ENCODE measurements around the gene ZCCHC2.

Gene ZCCHC2

GRCh38 chr18:62512532-62512931 is 10.3 kb upstream of the ZCCHC2 start:
- no peak for FAIRE-seq

GRCh38 chr18:62512996-62513395 is 9.8 kb upstream of the ZCCHC2 start:
- no peak for FAIRE-seq

GRCh38 chr18:62514570-62514969 is 8.3 kb upstream of the ZCCHC2 start:
- no peak for FAIRE-seq

- no peak for FAIRE-seq
Measured at GRCh38 chr18:62516242-62516641, 6.6 kb upstream of the ZCCHC2 start.

GRCh38 chr18:62518460-62519375 is 4.1 kb upstream of the ZCCHC2 start:
- no peak for FAIRE-seq

GRCh38 chr18:62519684-62520083 is 3.1 kb upstream of the ZCCHC2 start:
- FAIRE-seq, result no peak

DNA sequence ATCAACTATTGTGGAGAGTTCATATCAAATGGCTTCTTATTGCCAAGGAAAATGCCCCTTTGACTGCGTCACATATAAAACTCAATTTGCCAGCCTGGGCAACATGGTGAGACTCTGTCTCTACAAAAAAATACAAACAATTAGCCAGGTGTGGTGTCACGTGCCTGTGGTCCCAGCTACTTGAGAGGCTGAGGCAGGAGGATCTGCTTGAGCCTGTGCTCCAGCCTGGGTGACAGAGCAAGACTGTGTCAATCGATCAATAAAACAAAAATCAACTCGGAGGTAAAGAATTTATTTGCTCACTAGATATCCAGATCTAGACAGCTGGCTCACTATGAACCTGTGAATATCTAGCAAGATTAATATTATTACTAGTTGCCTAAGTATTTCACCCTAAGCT is 1.7 kb upstream of the ZCCHC2 start:
- FAIRE-seq, result no peak

- peak; percentile 53 for FAIRE-seq
Measured at GRCh38 chr18:62521593-62521992, 1.2 kb upstream of the ZCCHC2 start.

DNA sequence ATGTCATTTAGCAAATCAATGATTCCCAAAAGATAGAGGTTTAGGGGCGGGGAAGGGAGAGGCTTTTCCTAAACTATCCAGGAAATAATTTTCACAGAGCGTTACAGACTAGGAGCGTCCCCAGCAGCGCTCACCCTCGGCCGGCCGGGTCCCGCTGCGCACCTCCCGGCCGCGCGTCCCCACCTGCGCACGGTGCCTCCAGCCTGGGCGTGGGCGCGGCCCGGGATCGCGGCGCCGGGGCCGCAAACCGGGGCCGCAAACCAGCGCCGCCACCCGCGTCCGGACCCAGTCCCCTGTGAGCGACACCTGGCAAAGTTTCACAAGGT is 684 bp upstream of the ZCCHC2 start:
- no peak for FAIRE-seq

DNA sequence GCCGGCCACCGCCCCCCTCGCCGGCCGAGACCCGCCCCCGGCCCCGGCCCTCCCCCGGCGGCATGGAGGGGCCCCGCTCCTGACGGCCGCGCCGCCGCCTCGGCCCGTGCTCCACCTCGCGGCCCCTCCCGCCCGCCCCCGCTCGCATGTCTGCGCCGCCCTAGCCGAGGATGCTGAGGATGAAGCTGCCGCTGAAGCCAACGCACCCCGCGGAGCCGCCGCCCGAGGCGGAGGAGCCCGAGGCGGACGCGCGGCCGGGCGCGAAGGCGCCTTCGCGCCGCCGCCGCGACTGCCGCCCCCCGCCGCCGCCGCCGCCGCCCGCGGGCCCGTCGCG is 397 bp downstream of the ZCCHC2 start:
- no peak for FAIRE-seq

GRCh38 chr18:62523631-62524439 is 1.0 kb downstream of the ZCCHC2 start:
- FAIRE-seq, result no peak

DNA sequence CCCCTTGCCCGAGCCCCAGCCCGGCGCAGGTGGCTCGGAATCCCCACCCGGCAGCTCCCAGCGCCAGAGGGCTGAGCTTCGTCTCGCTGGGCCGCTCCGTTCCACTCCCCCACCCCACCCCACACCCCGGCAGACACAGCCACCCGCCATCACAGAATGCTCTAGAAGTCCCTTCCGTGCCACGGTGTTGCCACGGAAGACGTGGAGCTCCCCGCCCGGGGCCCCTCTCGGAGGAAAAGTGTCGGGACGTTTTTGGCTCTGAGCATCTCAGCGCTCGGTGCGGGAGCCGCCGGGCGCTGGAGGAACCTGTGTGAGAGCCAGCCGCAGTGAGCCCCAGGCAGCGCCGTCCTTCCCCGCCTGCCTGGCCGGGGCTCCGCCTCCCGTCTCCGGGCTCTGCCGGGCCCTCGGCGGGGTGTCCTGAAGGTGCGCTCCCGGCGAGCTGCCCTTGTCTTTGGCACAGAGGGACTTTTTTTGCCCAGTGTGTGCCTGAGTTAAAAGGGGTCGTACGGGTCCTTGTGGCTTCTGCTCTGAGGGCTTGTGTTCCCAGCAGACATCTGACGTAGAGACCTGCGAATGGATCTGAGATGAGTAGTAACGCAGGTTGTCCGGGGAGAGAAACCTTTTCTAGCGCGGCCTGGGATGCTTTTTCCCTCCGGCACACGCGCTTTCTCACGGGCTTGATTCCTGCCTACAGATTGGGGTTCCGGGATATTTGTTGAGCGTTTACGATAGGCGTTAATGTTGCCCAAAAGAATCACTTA is 1.8 kb downstream of the ZCCHC2 start:
- no peak for FAIRE-seq

- no peak for FAIRE-seq
Measured at GRCh38 chr18:62525608-62526007, 2.8 kb downstream of the ZCCHC2 start.

- FAIRE-seq, result peak; percentile 82
Measured at GRCh38 chr18:62526098-62527025, 3.5 kb downstream of the ZCCHC2 start.

DNA sequence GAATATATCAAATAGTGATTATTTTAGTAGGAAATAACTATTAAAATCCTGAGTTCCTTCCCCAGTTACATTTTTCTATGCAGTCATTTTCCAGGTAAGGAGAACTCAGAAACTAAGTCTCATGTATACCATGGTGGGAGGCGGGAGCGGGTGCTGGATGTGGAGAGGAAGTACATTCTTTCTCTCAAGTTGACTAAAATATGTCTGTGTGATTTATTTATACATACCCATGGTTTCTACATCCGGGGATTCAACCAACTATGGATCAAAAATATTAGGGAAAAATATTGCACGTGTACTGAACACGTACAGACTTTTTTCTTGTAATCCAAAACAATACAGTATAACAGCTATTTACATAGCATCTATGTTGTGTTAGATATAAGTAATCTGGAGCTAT is 6.8 kb downstream of the ZCCHC2 start:
- no peak for FAIRE-seq

GRCh38 chr18:62531078-62531477 is 8.3 kb downstream of the ZCCHC2 start:
- FAIRE-seq, result no peak

DNA sequence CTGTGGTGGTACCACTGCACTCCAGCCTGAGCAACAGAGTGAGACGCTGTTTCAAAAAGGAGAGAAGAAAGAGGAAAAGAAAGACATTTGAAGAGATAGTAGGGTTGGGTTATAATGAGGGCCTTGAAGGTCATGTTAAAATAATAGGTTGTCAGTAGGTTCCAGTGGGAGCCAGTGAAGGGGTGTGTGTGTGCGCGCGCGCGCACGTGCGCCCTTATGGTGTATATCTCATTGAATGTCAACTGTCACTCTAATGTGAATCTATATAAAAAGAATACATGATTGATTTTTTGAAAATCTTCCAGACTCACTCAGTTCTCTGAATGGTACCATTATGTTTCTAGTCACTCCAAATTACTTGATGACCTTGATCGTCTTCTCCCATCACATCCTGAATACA is 9.1 kb downstream of the ZCCHC2 start:
- no peak for FAIRE-seq

DNA sequence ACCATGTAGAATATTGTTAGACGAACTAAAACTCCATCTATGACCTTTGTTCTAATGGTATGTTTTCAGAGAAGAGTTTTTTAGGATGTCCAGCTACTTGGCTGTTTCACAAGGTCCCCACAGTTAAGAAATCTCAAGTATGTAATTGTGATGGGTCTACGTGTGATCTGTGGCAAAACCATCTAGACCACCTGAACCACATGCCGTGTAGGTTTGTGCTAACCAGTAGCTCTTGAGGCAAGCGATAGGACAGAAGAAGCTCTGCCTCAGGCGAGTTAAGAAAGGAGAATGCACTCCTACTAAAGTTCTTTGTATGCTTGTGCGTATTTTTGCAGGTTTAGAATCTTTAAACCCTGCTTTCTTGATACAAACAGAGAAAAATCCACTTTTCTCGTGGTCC is 13.2 kb downstream of the ZCCHC2 start:
- FAIRE-seq, result no peak

GRCh38 chr18:62537042-62537894 is 14.4 kb downstream of the ZCCHC2 start:
- FAIRE-seq, result no peak

- no peak for FAIRE-seq
Measured at GRCh38 chr18:62537946-62538345, 15.1 kb downstream of the ZCCHC2 start.

DNA sequence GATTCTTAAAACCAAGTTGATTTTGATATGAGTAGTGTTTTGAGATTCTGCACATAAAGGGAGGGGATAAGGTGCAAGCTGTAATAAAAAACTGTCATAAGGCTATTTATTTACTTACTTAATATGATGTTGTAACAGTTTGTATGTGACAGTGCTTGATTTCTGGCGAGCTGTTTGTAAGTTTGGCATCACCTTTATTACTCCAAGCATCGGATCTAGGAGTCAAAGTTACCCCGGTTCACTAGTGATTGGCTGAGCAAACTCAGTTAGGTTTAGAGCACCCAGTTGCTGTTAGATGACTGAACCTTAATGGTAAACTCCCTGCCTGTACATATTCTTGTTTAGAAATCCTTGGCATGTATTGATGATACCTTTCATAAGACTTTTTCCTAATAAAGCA is 16.1 kb downstream of the ZCCHC2 start:
- FAIRE-seq, result no peak

All from islet of Langerhans (tissue), 1 donor.